ENCODE results near the gene ANXA2R. TPM values are rescaled to one million over a fixed set of nuclear protein-coding genes. Genes with fewer than 3 reads are reported as not detected.

ANXA2R gene
- total and polyA plus RNA-seq, 9 of the 15 experiments (the other 6 are each of a cell fraction or from before 2014, with no cell fraction given) = 2.1 to 4.8 (median 3.4) TPM

- TF ChIP-seq ZBTB49 (CRISPR knock-in tag; IDR thresholded peaks at IDR 0.05; ENCODE audit: borderline replicate concordance) (peak; percentile 82; the same call in 1 of the 2 replicates), GATAD2B (IDR thresholded peaks at IDR 0.05; ENCODE audit: borderline replicate concordance) (peak; percentile 52; the same call in 1 of the 2 replicates), POLR2G (IDR thresholded peaks at IDR 0.05; ENCODE audit: low read depth, low read length) (peak; percentile 72), CHD4 (IDR thresholded peaks at IDR 0.05; ENCODE audit: insufficient read depth, insufficient replicate concordance, low read depth, low read length, poor library complexity, severe bottlenecking) (peak; percentile 36), ZNF140 (CRISPR knock-in tag; IDR thresholded peaks at IDR 0.05) (no peak), BCOR (IDR thresholded peaks at IDR 0.05) (peak; percentile 36; the same call in 1 of the 2 replicates), NCOR1 (IDR thresholded peaks at IDR 0.05) (0 out of 2 replicates have a peak, but pooled peaks have one; percentile 40), STAT6 (CRISPR knock-in tag; IDR thresholded peaks at IDR 0.05) (peak; percentile 43; the same call in 1 of the 2 replicates), ILK (tag; IDR thresholded peaks at IDR 0.05; ENCODE audit: borderline replicate concordance, low read depth) (no peak), SMAD4 (CRISPR knock-in tag; conservative IDR thresholded peaks at IDR 0.05) (peak; percentile 66; the same call in 1 of the 2 replicates), TBL1XR1 (IDR thresholded peaks at IDR 0.05; ENCODE audit: low read length in 2 of 2) (peak in 1 of 2 experiments; percentile 55; a peak in 1 of 4 replicates)
- TF ChIP-seq, protein P1, sequence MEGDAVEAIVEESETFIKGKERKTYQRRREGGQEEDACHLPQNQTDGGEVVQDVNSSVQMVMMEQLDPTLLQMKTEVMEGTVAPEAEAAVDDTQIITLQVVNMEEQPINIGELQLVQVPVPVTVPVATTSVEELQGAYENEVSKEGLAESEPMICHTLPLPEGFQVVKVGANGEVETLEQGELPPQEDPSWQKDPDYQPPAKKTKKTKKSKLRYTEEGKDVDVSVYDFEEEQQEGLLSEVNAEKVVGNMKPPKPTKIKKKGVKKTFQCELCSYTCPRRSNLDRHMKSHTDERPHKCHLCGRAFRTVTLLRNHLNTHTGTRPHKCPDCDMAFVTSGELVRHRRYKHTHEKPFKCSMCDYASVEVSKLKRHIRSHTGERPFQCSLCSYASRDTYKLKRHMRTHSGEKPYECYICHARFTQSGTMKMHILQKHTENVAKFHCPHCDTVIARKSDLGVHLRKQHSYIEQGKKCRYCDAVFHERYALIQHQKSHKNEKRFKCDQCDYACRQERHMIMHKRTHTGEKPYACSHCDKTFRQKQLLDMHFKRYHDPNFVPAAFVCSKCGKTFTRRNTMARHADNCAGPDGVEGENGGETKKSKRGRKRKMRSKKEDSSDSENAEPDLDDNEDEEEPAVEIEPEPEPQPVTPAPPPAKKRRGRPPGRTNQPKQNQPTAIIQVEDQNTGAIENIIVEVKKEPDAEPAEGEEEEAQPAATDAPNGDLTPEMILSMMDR (IDR thresholded peaks at IDR 0.05 in 2 of 3, conservative IDR thresholded peaks at IDR 0.05 in 1 of 3; ENCODE audit: insufficient read depth in 2 of 3, low read depth in 1 of 3, low read length in 3 of 3) = peak; percentile 39 to 73 (median 60); a peak in 5 of 6 replicates
- TF ChIP-seq, protein P2, sequence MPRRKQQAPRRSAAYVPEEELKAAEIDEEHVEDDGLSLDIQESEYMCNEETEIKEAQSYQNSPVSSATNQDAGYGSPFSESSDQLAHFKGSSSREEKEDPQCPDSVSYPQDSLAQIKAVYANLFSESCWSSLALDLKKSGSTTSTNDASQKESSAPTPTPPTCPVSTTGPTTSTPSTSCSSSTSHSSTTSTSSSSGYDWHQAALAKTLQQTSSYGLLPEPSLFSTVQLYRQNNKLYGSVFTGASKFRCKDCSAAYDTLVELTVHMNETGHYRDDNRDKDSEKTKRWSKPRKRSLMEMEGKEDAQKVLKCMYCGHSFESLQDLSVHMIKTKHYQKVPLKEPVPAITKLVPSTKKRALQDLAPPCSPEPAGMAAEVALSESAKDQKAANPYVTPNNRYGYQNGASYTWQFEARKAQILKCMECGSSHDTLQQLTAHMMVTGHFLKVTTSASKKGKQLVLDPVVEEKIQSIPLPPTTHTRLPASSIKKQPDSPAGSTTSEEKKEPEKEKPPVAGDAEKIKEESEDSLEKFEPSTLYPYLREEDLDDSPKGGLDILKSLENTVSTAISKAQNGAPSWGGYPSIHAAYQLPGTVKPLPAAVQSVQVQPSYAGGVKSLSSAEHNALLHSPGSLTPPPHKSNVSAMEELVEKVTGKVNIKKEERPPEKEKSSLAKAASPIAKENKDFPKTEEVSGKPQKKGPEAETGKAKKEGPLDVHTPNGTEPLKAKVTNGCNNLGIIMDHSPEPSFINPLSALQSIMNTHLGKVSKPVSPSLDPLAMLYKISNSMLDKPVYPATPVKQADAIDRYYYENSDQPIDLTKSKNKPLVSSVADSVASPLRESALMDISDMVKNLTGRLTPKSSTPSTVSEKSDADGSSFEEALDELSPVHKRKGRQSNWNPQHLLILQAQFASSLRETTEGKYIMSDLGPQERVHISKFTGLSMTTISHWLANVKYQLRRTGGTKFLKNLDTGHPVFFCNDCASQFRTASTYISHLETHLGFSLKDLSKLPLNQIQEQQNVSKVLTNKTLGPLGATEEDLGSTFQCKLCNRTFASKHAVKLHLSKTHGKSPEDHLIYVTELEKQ (CRISPR knock-in tag; IDR thresholded peaks at IDR 0.05) = no peak
Observed at GRCh38 chr5:43039471-43040286, 440 bp downstream of the ANXA2R start (continued).

Data from K562 (cell line).